Endothelial cell (in vitro differentiated cells): ENCODE results near the gene KLF3. TPM values are rescaled to one million over a fixed set of nuclear protein-coding genes. Genes with fewer than 3 reads are reported as not detected.

Source experiments
- DNase-seq: peaks from one replicate; pipeline ENCODE4 v3.0.0; 2021; ENCODE audit warnings: low spot score
- H3K27ac Mint-ChIP-seq: one replicate; pipeline ENCODE4 v1.8.0; 2021; ENCODE audit warnings: mixed read lengths, inconsistent platforms; ENCODE audit not compliant: unreplicated experiment
- H3K27me3 Mint-ChIP-seq: one replicate; pipeline ENCODE4 v1.8.0; 2021; ENCODE audit warnings: mild to moderate bottlenecking, moderate library complexity, mixed read lengths, inconsistent platforms; ENCODE audit not compliant: unreplicated experiment
- H3K36me3 Mint-ChIP-seq: one replicate; pipeline ENCODE4 v1.8.0; 2021; ENCODE audit warnings: mild to moderate bottlenecking, low read depth, mixed read lengths, inconsistent platforms; ENCODE audit not compliant: unreplicated experiment
- H3K4me1 Mint-ChIP-seq: one replicate; pipeline ENCODE4 v1.8.0; 2021; ENCODE audit warnings: mild to moderate bottlenecking, mixed read lengths, inconsistent platforms; ENCODE audit not compliant: unreplicated experiment
- H3K4me3 Mint-ChIP-seq: one replicate; pipeline ENCODE4 v1.8.0; 2021; ENCODE audit warnings: mild to moderate bottlenecking, mixed read lengths, inconsistent platforms; ENCODE audit not compliant: unreplicated experiment
- H3K9me3 Mint-ChIP-seq: one replicate; pipeline ENCODE4 v1.8.0; 2021; ENCODE audit warnings: mixed read lengths, inconsistent platforms; ENCODE audit not compliant: unreplicated experiment
- CTCF ChIP-seq: fragments of 200-600 bp; sonication (generic); IDR thresholded peaks from one replicate; pipeline ENCODE4 v1.5.0; 2021; ENCODE audit warnings: antibody characterized with exemption; ENCODE audit not compliant: unreplicated experiment
- total RNA-seq: library from RNA; stranded (reverse); fragmentation: NEBNext Ultra II Directional; extraction: Animal tissue kit (Norgen Biotek cat#: 25700); gene quantifications from one replicate; pipeline ENCODE4 v1.2.1, GENCODE V29; 2021; ENCODE audit not compliant: unreplicated experiment

Gene KLF3
- total RNA-seq, 1 donor from 2014 or later, result 73.4 TPM

DNA sequence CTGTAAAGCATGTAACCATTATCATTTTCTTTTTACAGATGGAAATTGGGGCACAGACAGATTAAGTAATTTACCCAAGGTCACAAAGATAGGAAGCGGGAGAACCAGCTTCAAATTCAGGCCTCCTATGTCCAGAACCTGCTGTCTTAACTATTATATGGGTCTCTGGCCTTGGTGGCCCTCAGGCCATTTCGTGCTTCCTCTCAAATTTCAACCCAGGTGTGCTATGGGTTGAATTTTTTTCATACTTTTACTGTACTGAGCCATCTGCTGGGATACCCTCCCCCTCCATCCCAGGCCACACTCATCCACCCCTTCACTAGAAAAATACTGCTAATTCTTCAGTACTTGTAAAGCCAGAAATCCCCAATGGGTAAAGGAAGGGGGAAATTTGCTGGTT, 42.3 kb downstream of the KLF3 start:
- TF ChIP-seq CTCF, result no peak
- peaks cover 12% of the 10 kb centered on the region for H3K4me1 Mint-ChIP-seq
- peaks cover 1% of the 10 kb centered on the region for H3K27me3 Mint-ChIP-seq
- no peaks in the 10 kb centered on the region for H3K9me3 Mint-ChIP-seq
- no peak overlapping the region for H3K4me3 Mint-ChIP-seq
- H3K36me3 Mint-ChIP-seq, result no peaks in the 10 kb centered on the region
- DNase-seq, result no peak
- no peak overlapping the region for H3K27ac Mint-ChIP-seq

DNA sequence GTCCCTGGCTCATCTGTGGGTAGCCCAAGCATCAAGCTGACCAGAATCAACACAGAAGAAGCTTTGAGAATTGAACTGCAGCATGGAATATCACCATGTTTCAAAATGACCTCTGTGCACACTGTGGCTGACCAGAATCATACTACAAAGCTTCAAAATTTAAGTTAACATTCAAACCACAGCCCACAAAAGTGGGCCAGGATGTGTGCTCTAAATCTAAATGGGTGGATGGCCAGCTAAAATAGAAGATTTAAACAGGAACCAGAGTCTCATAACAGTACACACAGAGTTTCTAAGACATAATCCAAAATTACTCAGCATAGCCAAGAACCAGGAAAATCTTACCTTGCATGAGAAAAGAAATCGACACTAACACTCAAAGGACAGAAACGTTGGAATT, 46.1 kb downstream of the KLF3 start:
- no peak for DNase-seq
- no peak overlapping the region for H3K27ac Mint-ChIP-seq
- H3K36me3 Mint-ChIP-seq, result peaks cover 7% of the 10 kb centered on the region
- H3K9me3 Mint-ChIP-seq, result peaks cover 5% of the 10 kb centered on the region
- TF ChIP-seq CTCF, result no peak
- H3K4me3 Mint-ChIP-seq, result no peak overlapping the region
- peaks cover 3% of the 10 kb centered on the region for H3K27me3 Mint-ChIP-seq
- peaks cover 3% of the 10 kb centered on the region for H3K4me1 Mint-ChIP-seq

DNA sequence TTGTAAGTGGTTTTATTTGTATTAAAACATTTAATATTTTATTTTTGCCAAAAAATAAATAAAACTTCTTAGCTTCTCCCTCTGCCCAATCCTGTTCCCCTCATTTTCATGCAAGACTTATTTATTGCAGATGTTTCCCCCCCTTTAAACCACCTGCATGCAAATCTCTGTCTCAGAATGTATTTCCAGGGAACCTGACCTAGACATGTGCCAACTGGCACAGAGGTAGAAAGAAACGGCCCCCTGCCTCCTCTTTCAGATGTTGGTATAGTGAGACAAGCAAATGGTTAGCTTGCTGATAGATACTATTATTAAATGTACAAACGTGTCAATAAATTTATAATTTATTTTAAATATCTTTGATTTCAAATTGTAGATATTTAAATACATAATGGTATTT, 47.1 kb downstream of the KLF3 start:
- Mint-ChIP-seq H3K9me3 (peaks cover 5% of the 10 kb centered on the region), H3K36me3 (peaks cover 7% of the 10 kb centered on the region), H3K27me3 (peaks cover 2% of the 10 kb centered on the region), H3K4me3 (no peak overlapping the region), H3K4me1 (no peaks in the 10 kb centered on the region), H3K27ac (no peak overlapping the region)
- no peak for TF ChIP-seq CTCF
- DNase-seq, result no peak

DNA sequence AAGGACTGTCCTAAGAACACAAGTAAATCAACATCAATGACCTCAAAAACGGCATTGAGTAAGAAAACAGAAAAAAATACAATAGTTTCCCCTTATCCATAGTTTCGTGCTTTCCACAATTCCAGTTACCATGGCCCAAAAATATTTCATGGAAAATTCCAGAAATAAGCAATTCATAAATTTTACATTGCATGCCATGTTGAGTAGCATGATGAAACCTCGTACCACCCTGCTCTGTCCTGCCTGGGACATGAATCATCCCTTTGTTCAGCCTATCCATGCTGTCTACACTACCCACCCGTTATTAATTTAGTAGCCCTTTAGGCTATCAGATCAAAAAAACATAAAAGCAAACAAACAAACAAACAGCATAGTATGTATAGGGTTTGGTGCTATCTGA, 51.1 kb downstream of the KLF3 start:
- Mint-ChIP-seq H3K4me3 (no peak overlapping the region), H3K27me3 (peaks cover 2% of the 10 kb centered on the region), H3K27ac (no peak overlapping the region), H3K4me1 (no peaks in the 10 kb centered on the region), H3K36me3 (peaks cover 7% of the 10 kb centered on the region), H3K9me3 (peaks cover 5% of the 10 kb centered on the region)
- DNase-seq, result no peak
- TF ChIP-seq CTCF, result no peak

DNA sequence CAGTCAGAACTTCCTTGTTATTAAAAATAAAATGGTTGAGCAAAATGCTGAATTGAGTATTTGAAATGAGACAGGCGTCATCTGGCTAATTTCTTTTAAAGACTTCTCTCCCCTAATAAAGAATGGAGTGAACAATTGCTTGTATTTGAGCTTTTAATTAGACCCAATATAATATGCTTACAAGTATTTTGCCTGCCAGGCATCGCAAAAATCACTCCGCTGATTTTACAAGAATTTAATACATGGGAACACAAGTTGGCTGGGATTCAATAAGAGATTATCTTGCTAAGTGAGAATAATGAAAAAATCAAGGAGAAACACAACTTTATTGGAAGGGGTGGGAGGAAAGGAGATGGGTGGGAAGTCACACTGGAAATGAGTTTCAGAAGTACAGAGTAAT, 52.3 kb downstream of the KLF3 start:
- Mint-ChIP-seq H3K27me3 (peaks cover 2% of the 10 kb centered on the region), H3K27ac (no peak overlapping the region), H3K9me3 (peaks cover 5% of the 10 kb centered on the region), H3K4me3 (no peak overlapping the region), H3K36me3 (peaks cover 7% of the 10 kb centered on the region), H3K4me1 (no peaks in the 10 kb centered on the region)
- no peak for DNase-seq
- TF ChIP-seq CTCF, result no peak
